HFF-Myc (cell line): Measurements from ENCODE around the gene ITPKB.

ENCODE experiments used
- DNase-seq: peaks from one replicate; pipeline ENCODE4 v3.0.0-alpha.2; 2011; ENCODE audit warnings: low read depth; ENCODE audit errors: extremely low read depth
- H3K4me3 ChIP-seq: replicated peaks from 2 replicates; pipeline ENCODE4 v1.5.1; 2011; ENCODE audit warnings: low read depth, mild to moderate bottlenecking, control low read depth, low read length
- CTCF ChIP-seq: IDR thresholded peaks from 2 replicates; pipeline ENCODE4 v1.5.1; 2012; ENCODE audit warnings: mild to moderate bottlenecking, low read depth, low read length, control low read depth; ENCODE audit errors: missing control alignments

The ITPKB gene

DNA sequence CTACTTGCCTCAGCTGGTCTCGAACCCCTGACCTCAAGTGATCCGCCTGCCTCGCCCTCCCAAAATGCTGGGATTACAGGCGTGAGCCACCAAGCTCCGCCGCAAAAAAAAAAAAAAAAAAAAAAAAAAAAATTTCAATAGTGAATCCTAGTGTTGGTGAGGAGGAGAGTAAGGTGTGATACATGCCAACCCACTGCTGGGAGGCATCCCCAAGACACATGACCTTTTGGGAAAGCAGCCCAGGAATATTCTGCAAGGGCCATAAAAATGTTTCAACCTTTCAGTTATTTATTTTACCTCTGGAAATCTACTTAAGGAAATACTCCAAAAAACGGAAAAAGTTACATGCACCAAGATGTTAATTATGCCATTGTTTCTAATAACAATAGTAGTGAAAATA, 69.0 kb downstream of the ITPKB start:
- TF ChIP-seq CTCF, result no peak
- no peak overlapping the region for H3K4me3 ChIP-seq
- DNase-seq, result no peak

DNA sequence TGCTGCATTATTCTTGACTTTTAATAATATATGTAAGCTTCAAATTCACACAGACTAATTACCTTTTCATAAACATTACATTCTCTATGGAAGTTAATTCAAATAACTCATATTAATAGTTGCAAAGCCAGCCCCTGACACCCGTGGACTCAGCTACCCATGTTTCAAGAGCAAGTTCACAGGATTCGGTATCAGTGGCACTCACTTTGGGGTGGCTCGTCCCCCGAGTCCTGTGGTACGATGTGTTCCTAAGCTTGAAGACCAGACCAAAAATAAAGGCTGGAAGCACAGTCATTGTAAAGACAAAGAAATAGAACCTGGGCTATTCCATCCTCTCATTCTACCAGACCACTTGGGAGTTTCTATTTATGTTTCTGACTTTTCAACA, 70.9 kb downstream of the ITPKB start:
- TF ChIP-seq CTCF, result no peak
- no peak overlapping the region for H3K4me3 ChIP-seq
- no peak for DNase-seq

GRCh38 chr1:226666692-226667091, 72.4 kb downstream of the ITPKB start:
- TF ChIP-seq CTCF, result no peak
- DNase-seq, result no peak

GRCh38 chr1:226666164-226666506, 72.9 kb downstream of the ITPKB start:
- DNase-seq, result no peak
- TF ChIP-seq CTCF, result no peak
- H3K4me3 ChIP-seq, result no peak overlapping the region

More at GRCh38 chr1:226666692-226667091, 72.4 kb downstream of the ITPKB start:
- no peak overlapping the region for H3K4me3 ChIP-seq

DNA sequence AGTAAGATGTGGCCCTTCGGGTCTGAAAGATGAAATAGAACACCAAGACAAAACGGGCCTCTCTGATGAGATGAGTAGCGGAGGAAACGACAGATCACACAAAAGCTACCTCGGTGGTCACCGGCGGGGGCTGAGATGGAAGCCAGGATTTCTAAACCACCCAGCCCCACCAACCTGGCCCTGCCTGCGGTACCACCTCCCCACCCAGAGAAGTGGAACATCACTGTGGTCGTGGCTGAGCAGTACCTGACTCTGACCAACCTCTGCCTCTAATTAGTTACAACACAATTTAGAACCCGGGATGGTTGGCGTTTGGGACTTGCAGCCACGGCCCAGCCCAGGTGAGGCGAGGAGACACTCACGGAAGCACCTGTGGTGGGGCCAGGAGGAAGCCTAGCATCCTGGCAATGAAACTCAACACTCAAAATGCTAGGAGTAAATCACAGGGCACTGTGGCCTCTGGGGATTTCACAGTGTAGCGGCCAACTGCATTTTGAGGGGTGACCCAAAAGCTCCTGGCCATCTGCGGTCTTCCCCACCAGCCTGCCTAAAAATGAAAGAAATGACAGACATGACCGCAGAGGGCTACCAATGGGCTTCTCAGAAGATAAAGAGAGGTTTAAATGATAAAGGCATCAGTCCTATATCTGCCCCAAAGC, 73.4 kb downstream of the ITPKB start:
- no peak for DNase-seq
- no peak for TF ChIP-seq CTCF
- no peak overlapping the region for H3K4me3 ChIP-seq

DNA sequence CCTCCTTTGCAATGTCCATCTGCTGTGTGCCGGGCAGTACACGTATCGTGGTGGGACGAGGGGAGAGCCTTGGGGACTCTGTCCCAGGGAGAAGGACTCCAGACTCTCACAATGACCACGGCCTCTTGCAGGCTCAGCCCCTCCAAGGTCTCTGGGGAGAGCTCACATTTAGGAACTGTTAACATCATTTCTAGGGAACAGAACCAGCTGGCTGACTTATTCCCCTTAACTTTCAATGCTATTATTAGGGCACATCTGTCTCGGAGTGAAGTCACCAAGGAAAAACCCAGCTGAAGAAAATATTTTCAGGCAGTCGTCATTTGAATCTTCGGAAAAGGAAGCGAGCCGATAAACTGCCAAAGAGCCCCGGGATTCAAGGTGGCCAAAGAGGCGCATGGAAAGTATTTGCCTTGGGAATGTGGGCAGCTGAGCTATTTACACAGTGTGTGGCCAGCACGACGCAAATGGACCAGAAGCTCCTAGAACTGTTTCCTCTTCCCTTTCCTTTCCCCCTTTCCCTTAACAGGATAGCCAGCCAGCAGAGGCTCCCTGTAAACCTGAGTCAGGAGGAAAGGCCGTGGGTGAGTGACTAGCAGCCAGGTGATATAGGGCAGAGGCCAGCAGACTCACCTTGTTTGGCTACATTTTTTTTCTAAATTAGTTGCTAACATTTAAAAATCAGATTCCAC, 74.5 kb downstream of the ITPKB start:
- DNase-seq, result no peak
- H3K4me3 ChIP-seq, result no peak overlapping the region
- no peak for TF ChIP-seq CTCF

GRCh38 chr1:226663327-226663704, 75.8 kb downstream of the ITPKB start:
- TF ChIP-seq CTCF, result no peak
- no peak for DNase-seq
- no peak overlapping the region for H3K4me3 ChIP-seq
